Prostate gland (tissue), 2 donors: Measurements from ENCODE around the gene RHOT2. TPM values are rescaled to one million over a fixed set of nuclear protein-coding genes. Genes with fewer than 3 reads are reported as not detected.

Source experiments
- DNase-seq: peaks from one replicate; pipeline ENCODE4 v3.0.0-alpha.2; 2019; ENCODE audit warnings: low spot score
- H3K27ac ChIP-seq, 2 donors: fragments of 200-600 bp; sonication (generic); 2 replicates each; pipeline ENCODE4 v1.5.1; 2017 to 2019
- H3K27me3 ChIP-seq: fragments of 200-600 bp; sonication (generic); replicated peaks from 2 replicates; pipeline ENCODE4 v1.5.1; 2019; ENCODE audit not compliant: insufficient read depth
- H3K36me3 ChIP-seq, 2 donors: fragments of 200-600 bp; sonication (generic); 1 replicate in 1 of 2; 2 replicates in 1 of 2; pipeline versions ENCODE4 v1.5.1 to v1.8.1; 2017 to 2019
- H3K4me1 ChIP-seq: fragments of 200-600 bp; sonication (generic); replicated peaks from 2 replicates; pipeline ENCODE4 v1.5.1; 2019
- H3K4me3 ChIP-seq, 2 donors: fragments of 200-600 bp; sonication (generic); 2 replicates each; pipeline ENCODE4 v1.5.1; 2017 to 2019
- H3K9me3 ChIP-seq: fragments of 200-600 bp; sonication (generic); 2 replicates; pipeline ENCODE4 v1.5.1; 2017
- CTCF ChIP-seq, 4 experiments: fragments of 200-600 bp in 2 of 4; fragments of 450-650 bp in 2 of 4; sonication (generic) in 2 of 4; IDR thresholded peaks; 1 replicate in 3 of 4; 2 replicates in 1 of 4; pipeline ENCODE4 v1.5.1; 2016 to 2019; ENCODE audit warnings: antibody characterized with exemption in 4 of 4, mild to moderate bottlenecking in 2 of 4, moderate library complexity in 2 of 4
- POLR2A ChIP-seq: fragments of 450-650 bp; IDR thresholded peaks from one replicate; pipeline ENCODE4 v1.6.1; 2016; ENCODE audit warnings: antibody characterized with exemption, mild to moderate bottlenecking
- POLR2AphosphoS5 ChIP-seq: sonication (generic); formaldehyde crosslinking; IDR thresholded peaks from one replicate; pipeline ENCODE4 v1.6.1; 2017; ENCODE audit warnings: antibody characterized with exemption
- WGBS: methylation state at CpG from one replicate; pipeline ENCODE4 v1.1.5; 2018; 5-methylcytosine and 5-hydroxymethylcytosine counted together
- intact Hi-C: fragments of 100-400 bp; cut with DNase I; formaldehyde crosslinking; loops from one replicate; pipeline ENCODE4 v1.14.2; 2022
- total RNA-seq, 2 donors: library from RNA; depleted of rRNA; stranded (reverse); fragments of >200 nt; gene quantifications; one replicate each; pipeline ENCODE4 v1.1.0, GENCODE V29; 2016

The RHOT2 gene
- total RNA-seq: 100 to 1,000 TPM; 101 to 169 TPM

GRCh38 chr16:667780-668518 lies at the start of gene RHOT2:
TSS of gene RHOT2 (plus strand) at chr16:668132. CDS start at chr16:668200, 68 bp downstream.
- peak; percentile 75 for TF ChIP-seq POLR2A
- TF ChIP-seq CTCF (IDR thresholded peaks at IDR 0.05): peak; percentile 88 to 99 (median 96)
- peak; percentile 69 for TF ChIP-seq POLR2AphosphoS5
- H3K9me3 ChIP-seq: no peaks in the 10 kb centered on the region
- peaks cover 14 to 30% of the 10 kb centered on the region in 2 donors for H3K36me3 ChIP-seq
- H3K27me3 ChIP-seq: no peaks in the 10 kb centered on the region
- peak within 1 kb of the TSS; percentile 73 to 99 for H3K4me3 ChIP-seq
- H3K27ac ChIP-seq: peak within 1 kb of the TSS; percentile 84 to 86
- H3K4me1 ChIP-seq: peaks cover 7% of the 10 kb centered on the region
- DNase-seq: peak; percentile 88
- intact Hi-C loops: no loop called here
- WGBS: under 1% methylated on average over 75 of the region's 78 CpGs

- Histone ChIP-seq H3K27me3 (no peaks in the 10 kb centered on the region), H3K9me3 (no peaks in the 10 kb centered on the region), H3K36me3 (no peaks in the 10 kb centered on the region), H3K27ac (no peak overlapping the region), H3K4me1 (peaks cover 12% of the 10 kb centered on the region), H3K4me3 (no peak overlapping the region)
- no peak for TF ChIP-seq CTCF (IDR thresholded peaks at IDR 0.05)
- 86% methylated on average over 19 of the region's 20 CpGs for WGBS
- DNase-seq: no peak
- intact Hi-C loops: no loop called here
These were observed 48.3 kb upstream of the RHOT2 start for GRCh38 chr16:619476-620100.

GRCh38 chr16:620700-621525 lies 47.0 kb upstream of the RHOT2 start:
- intact Hi-C loops: no loop called here
- H3K27ac ChIP-seq: no peak overlapping the region
- 55% methylated on average over 28 of the region's 41 CpGs for WGBS
- H3K9me3 ChIP-seq: no peaks in the 10 kb centered on the region
- H3K4me1 ChIP-seq: peaks cover 12% of the 10 kb centered on the region
- no peak for TF ChIP-seq CTCF (IDR thresholded peaks at IDR 0.05)
- no peak for TF ChIP-seq POLR2AphosphoS5
- no peaks in the 10 kb centered on the region for H3K36me3 ChIP-seq
- DNase-seq: no peak
- H3K4me3 ChIP-seq: no peak overlapping the region
- H3K27me3 ChIP-seq: no peaks in the 10 kb centered on the region

GRCh38 chr16:621526-622105 lies 46.3 kb upstream of the RHOT2 start:
- peak; percentile 43 for DNase-seq
- no peak overlapping the region for H3K27ac ChIP-seq
- H3K4me3 ChIP-seq: no peak overlapping the region
- H3K9me3 ChIP-seq: no peaks in the 10 kb centered on the region
- H3K36me3 ChIP-seq: peaks cover 0 to 3% of the 10 kb centered on the region in 2 donors
- H3K4me1 ChIP-seq: peaks cover 12% of the 10 kb centered on the region
- H3K27me3 ChIP-seq: no peaks in the 10 kb centered on the region
- intact Hi-C loops: no loop called here
- WGBS: 48% methylated on average over 21 of the region's 21 CpGs
- TF ChIP-seq CTCF (IDR thresholded peaks at IDR 0.05): no peak
- no peak for TF ChIP-seq POLR2AphosphoS5
- TF ChIP-seq POLR2A: no peak
